ENCODE measurements around the gene OTUD3.
"Not testable (repeated sequence)": the region's sequence is repeated elsewhere in the genome, so short reads cannot be mapped to it uniquely, and the experiment has no call there.

The OTUD3 gene

DNA sequence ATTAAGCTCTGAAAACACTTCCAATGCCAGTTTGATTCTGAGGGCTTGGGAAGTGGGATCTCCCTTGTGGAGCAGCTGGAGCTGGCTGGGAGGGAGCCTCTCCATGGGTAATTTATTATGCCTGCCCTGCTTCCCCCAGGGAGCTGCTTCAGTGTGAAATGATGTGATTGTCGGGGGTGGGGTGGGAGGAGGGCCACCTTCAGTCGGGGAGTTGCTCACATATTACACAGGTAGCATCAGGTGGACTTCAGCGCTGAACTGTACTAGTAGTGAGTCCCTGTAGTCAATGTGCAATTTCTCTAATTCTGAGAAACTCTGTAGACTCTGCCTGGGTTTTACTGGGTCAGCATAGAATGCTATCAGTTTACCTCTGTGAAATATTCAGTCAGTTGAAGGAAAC lies 28.5 kb downstream of the OTUD3 start:
- DNase-seq (ENCODE audit: low read depth in 2 of 2, low spot score in 1 of 2) = no peak

DNA sequence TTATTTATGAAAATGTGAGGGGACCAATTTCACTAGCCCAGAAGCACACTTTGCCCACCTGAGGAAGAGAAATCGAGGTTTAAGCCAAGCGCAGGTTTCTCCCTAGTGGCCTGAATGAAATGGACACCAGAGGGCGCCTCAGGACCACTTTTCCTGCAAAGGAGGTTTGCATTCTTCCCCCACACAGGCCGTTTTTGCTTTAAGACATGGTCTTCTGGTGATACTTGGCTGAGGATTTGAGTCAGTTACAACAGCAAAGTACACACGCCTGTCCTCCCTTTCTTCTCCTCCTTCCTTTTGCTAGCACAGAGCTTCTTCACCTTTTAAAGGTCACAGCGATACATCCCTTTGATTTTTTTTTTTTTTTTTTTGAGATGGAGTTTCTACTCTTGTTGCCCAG lies 35.9 kb downstream of the OTUD3 start:
- DNase-seq (ENCODE audit: low read depth in 2 of 2, low spot score in 1 of 2) = peak; percentile 52 to 70

DNA sequence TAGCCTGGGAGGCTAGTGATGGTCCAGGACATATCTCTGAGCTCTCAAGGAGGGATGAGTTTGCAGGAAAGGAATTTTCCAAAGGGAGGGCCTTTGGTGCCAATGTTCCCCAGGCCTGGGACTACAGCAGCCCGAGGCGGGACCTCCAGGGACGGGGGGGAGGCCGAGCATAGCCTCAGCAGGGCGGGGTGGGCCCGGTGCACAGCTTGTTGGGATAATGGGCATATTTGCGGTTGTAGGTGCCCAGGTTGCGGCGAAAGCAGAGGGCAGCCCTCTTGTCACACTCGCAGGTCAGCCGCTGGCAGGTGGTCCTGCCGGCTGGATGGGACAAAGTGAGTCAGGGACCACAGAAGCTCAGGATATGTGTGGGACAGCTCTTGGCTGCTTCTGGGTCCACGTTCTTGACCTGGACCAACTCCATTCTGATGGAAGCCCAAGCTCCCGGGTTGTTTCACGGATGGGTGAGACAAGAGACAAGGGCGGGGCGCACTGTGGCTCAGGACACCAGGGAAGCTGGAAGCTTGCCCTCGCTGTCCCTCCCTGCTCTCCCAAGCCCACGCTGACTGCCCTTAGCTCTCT lies 38.0 kb downstream of the OTUD3 start:
- DNase-seq (ENCODE audit: low read depth in 2 of 2, low spot score in 1 of 2) = no peak

DNA sequence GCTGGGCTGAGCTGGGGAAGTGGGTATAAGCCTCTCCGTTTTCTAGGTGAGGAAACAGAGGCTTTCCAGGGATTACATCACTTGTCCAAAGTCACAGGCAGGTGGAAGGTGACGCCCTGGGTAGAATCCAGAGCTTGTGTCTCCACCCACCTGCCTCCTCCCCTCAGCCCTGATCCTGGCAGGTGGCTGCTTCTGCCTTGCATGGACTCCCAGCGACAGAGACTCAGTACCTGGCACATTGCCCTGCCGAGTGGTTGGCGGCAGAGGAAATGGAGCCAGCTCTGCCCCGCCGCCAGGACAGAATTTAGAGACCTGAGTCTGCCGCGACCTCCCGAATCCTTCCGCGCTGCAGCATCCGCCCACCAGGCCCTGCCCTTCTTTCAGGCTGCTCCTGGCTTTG lies 39.1 kb downstream of the OTUD3 start:
- DNase-seq (ENCODE audit: low read depth in 2 of 2, low spot score in 1 of 2) = no peak

- DNase-seq (ENCODE audit: low read depth in 2 of 2, low spot score in 1 of 2) = no peak
These were observed 40.0 kb downstream of the OTUD3 start for GRCh38 chr1:19922015-19922688.

GRCh38 chr1:19923137-19923952 lies 41.1 kb downstream of the OTUD3 start, which contains the start of gene PLA2G2E:
Gene PLA2G2E (minus strand): TSS chr1:19923617. CDS start chr1:19923559, 58 bp downstream.
- DNase-seq (ENCODE audit: low read depth in 2 of 2, low spot score in 1 of 2) = no peak

DNA sequence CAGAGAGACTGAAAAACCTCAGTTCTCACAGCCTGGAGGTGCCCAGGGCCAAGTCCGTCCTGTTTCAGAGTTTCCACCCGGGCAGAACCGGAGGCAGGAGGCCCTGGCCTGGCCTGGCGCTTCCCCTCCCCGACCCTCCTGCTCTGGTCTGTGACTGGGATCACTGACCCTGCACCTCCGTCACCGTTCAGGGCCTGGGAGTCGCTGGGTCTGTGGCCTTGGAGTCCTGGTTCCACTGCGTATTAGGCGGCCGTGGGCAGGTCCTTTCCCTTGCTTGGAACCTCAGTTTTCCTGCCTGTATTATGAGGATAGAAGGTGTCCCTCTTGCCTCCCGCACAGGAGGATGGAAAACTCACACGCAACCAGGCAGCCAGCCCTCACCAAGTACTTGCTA lies 41.8 kb downstream of the OTUD3 start:
- no peak for DNase-seq (ENCODE audit: low read depth in 2 of 2, low spot score in 1 of 2)

GRCh38 chr1:19925342-19926070 lies 43.3 kb downstream of the OTUD3 start:
- DNase-seq (ENCODE audit: low read depth in 2 of 2, low spot score in 1 of 2) = no peak

DNA sequence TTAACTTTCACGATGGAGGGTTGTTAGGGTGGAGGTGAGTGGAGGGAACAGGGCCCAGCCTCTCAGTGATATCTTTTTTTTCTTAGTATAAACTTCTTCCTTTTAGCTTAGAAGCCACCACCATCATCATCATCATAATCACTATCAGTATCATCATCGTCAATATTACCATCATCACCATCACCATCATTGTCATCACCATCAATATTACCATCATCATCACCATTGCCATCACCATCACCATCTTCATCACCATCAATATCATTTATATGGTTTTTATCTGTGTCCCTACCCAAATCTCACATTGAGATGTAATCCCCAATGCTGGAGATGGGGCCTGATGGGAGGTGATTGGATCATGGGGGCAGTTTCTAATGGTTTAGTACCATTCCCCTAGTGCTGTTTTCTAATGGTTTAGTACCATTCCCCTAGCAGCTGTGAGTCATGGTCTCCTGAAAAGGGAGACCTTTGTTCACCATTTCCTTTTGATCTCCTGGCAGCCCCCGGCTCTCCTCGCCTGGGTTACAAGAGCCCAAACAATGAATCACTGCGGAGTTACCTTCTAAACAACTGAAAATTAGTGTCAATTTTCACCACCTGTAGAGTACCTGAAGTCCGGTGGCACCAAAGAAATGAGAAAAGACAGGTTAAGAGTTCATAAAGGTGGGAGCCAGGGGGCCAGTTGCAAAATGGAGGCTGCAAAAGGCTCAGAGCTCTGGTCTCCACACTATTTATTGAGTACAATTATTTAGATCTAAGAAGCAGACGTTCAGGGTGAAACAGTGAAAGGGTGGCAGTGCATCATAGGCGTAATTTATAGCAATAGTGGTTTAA lies 44.3 kb downstream of the OTUD3 start:
- no peak for DNase-seq (ENCODE audit: low read depth in 2 of 2, low spot score in 1 of 2)

DNA sequence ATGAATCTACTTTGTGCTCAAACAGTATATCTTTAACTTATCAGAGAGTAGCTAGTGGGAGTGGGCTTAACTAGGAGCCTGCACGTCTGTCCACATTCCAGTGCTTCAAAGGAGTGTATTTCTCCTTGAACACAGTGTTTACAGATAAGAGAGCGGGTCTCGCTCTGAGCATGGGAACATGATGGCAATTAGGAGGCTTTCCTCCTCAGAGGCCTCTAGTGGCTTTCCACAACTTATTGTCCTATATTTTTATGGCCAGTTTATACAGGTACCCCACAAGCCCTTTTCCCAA lies 44.9 kb downstream of the OTUD3 start:
- not testable (repeated sequence) for DNase-seq (ENCODE audit: low read depth in 2 of 2, low spot score in 1 of 2)

DNA sequence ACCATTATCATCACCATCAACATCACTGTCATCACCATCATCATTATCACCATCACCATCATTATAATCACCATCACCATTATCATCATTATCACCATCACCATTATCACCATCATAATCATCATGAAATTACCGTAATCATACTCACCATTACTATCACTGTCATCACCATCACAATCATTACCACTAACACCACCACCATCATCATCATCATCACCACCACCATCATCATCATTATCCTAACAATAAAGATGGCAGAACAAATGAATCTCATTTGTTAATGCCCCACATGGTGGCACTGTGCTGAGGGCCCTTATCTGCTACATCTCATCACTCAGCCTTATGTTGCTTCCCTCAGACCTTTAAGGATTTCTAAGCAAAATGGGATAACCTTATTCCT lies 50.7 kb downstream of the OTUD3 start:
- no peak for DNase-seq (ENCODE audit: low read depth in 2 of 2, low spot score in 1 of 2)

- no peak for DNase-seq (ENCODE audit: low read depth in 2 of 2, low spot score in 1 of 2)
These were observed 52.1 kb downstream of the OTUD3 start for GRCh38 chr1:19934336-19934735.

GRCh38 chr1:19936061-19936750 lies 54.0 kb downstream of the OTUD3 start:
- no peak for DNase-seq (ENCODE audit: low read depth in 2 of 2, low spot score in 1 of 2)

GRCh38 chr1:19938472-19938871 lies 56.3 kb downstream of the OTUD3 start:
- DNase-seq (ENCODE audit: low read depth in 2 of 2, low spot score in 1 of 2) = no peak

DNA sequence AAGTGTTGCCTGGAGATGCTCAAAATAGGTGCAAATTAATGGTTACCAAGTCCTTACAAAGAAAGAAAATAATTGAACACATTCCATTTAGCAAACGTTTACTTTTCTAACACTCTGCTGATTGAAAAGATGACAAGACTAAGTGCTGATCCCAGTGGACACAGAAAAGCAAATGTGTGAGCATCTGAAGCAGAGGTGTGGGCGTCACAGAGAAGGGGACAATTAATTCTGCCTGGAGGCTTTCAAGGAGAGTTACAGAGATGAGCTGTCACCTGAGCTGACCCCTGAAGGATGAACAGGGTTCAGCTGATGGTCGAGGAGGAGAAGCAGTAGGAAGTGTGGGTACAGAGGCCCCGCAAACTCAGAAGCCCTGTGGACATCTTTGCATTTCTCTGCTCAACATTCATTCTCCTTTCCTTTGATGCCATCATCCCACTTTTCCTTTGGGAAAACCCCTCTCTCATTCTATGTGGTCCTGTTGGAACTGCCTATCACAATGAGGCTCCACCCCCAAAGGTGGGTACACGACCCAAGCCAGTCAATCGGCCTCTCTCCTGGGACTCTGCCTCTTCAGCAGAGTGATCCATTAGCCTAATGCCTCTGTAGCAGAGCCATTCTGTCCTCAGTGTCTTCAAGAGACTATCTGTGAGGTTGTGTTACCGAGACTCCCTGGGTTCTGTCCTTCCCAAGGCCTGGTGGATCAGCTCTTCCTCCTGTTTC lies 58.5 kb downstream of the OTUD3 start:
- no peak for DNase-seq (ENCODE audit: low read depth in 2 of 2, low spot score in 1 of 2)

DNA sequence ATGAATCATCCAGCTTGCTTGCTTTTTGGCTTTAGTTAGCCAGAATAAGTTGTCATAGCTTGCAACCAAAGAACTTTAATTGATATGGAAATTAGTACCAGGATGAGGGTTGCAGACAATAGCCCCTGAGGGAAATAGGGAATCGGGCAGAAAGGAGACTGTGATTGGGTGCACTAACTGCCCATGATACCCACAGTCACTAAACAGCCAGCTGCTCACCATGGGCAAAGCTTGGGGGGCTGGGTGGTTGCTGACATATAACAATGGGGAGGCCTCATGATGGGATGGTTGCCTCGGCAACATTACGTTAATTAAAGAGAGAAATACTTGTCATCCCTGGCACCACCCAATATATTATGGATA lies 59.0 kb downstream of the OTUD3 start:
- no peak for DNase-seq (ENCODE audit: low read depth in 2 of 2, low spot score in 1 of 2)

DNA sequence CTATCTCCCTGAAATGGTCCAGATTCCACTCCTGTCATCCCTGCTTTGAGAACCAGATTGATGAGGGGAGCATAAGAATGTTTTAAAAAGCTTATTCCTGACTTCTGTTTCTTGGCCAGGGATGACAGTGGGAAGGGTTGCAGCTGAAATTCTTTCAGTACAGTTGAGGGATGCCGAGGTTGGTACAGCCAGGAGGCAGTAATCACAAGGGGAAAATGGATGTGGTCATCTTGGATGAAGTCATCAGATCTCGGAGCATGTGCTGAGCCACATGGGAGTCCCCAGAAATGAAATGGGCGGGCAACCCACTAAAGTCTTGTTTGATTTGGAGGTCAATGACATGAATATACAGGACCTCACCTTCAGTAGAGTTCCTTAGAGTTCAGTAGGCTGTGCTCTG lies 59.9 kb downstream of the OTUD3 start:
- DNase-seq (ENCODE audit: low read depth in 2 of 2, low spot score in 1 of 2) = no peak

DNA sequence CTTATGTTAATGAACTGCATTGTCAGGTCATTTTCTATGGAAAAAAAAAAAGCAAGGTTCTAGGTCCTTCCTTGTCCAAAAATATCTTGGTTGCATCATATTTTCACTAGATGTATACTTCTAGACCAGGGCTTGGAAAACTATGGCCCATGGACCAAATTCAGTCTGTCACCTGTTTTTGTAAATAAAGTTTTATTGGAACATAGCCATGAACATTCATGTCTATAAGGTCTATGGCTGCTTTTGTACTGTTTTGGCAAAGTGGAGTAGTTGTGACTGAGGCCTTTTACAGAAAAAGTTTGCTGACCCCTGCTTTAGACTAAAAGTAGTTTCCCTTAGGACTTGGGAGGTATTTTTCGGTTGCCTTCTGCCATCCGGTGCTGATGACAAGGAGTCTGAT lies 60.5 kb downstream of the OTUD3 start:
- DNase-seq (ENCODE audit: low read depth in 2 of 2, low spot score in 1 of 2) = no peak

DNA sequence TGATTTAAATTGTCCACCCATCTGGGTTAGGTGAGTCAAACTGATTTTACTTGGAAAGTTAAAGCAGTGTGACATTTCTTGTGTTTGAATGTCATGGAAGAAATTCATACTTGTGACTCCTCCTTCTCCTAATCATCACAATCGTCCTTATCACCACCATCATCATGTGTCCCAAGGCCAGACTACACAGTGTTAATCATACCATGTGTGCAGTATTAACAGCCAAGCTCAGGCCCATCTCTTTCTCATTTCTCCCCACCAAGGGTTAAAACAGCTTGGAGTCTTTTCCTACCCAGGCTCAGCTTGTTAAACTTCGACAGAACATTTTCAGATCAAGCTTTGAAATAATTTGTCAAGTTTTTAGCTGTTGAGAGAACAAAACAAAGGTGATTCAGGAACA lies 63.7 kb downstream of the OTUD3 start:
- DNase-seq (ENCODE audit: low read depth in 2 of 2, low spot score in 1 of 2) = no peak

- DNase-seq (ENCODE audit: low read depth in 2 of 2, low spot score in 1 of 2) = no peak
These were observed 64.1 kb downstream of the OTUD3 start for GRCh38 chr1:19946331-19946751.
